Stimulated activated CD8-positive, alpha-beta memory T cell treated with anti-CD3 and anti-CD28 coated beads, Interleukin-15, amount 100 ng/mL, for 48 hours (primary cell): Measurements from ENCODE around the gene PAM.
"Not testable (repeated sequence)": the region's sequence is repeated elsewhere in the genome, so short reads cannot be mapped to it uniquely, and the experiment has no call there.

Source experiments
- DNase-seq, 2 donors: peaks; one replicate each; pipeline ENCODE4 v3.0.0-alpha.2; 2020; ENCODE audit warnings: low read depth in 2 of 2

The PAM gene

DNA sequence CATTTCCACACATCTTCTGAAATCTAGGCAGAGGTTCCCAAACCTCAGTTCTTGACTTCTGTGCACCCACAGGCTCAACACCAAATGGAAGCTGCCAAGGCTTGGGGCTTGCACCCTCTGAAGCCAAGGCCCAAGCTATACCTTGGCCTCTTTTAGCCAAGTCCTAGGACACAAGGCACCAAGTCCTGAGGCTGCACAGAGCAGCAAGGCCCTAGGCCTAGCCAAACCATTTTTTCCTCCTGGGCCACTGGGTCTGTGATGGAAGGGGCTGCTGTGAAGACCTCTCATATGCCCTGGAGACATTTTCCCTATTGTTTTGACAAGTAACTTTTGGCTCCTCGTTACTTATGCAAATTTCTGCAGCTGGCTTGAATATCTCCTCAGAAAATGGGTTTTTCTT lies 244.5 kb downstream of the PAM start:
- not testable (repeated sequence) for DNase-seq

DNA sequence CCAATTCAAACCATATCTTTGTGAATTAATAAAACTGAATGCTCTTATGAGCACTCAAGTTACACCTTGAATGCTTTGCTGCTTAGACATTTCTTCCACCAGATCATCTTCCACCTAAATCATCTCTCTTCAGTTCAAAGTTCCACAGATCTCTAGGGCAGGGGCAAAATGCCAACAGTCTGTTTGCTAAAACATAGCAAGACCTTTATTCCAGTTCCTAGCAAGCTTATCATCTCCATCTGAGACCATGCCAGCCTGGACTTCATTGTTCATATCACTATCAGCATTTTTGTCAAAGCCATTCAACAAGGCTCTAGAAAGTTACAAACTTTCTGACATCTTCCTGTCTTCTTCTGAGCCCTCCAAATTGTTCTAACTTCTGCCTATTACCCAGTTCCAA lies 245.0 kb downstream of the PAM start:
- no peak for DNase-seq

DNA sequence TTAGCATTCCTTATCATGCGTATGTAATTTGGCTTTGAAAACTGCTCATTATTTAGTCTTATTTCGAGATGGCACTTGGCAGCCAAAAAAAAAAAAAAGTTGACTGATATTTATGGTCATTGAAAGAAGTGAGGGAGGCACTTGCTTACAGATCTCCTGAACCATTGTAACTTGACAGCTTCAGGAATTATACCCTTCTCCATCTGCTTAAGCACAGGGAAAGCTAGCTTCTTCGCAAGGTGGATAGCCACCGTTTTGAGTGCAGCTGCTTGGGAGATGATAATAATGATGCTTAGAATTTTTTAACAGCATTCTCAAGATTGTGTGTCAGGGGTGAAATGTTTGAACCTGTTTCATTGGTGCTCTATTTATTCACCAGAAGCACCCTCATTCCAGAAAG lies 248.8 kb downstream of the PAM start:
- no peak for DNase-seq

DNA sequence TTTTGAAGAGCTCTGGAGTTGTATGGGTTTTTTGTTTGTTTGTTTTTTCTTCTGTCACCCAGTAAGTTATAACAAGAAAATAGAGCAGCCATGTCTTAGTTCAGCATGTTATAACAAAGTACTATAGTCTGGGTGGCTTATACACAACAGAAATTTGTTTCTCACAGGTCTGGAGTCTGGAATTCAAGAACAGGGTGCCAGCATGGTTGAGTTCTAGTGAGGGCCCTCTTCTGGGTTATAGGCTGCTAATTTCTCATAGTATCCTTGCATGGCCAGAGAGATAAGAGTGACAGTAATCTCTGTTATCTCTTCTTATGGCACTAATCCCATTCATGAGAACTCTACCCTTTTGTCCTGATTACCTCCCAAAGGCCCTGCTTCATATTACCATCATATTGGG lies 250.2 kb downstream of the PAM start:
- DNase-seq, result no peak

DNA sequence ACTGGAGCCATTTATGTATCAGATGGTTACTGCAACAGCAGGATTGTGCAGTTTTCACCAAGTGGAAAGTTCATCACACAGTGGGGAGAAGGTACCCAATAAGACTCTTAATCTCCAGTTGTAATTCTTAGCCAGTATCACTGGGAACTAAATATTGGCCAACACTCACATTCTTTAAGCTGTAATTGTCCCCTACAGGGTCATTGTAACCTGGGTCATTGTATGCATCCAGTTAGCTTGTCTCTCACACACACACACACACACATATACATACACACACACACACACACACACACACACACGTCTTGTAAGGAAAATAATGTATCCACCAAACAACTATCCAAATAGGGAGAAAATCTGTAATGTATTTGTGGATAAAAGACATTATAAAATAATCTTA lies 251.8 kb downstream of the PAM start:
- no peak for DNase-seq

DNA sequence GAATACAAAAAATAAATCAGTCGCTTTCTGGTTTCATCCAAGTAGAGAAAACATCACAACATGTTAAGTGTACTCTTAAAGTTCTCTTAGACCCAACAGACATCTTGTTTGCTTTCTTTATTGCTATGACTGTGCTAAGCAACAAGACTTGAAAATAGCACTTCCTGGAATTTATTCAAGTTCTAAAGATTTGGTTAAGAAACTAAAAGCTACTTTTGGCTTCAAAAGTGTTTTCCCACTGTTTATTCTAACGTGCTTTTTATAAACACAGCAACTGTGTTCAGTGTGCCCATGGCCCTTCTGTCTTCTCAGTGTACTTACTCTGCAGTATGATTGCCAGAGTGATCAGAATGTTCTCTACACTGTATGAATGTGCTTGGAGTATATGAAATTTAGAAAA lies 255.1 kb downstream of the PAM start:
- DNase-seq, result no peak

DNA sequence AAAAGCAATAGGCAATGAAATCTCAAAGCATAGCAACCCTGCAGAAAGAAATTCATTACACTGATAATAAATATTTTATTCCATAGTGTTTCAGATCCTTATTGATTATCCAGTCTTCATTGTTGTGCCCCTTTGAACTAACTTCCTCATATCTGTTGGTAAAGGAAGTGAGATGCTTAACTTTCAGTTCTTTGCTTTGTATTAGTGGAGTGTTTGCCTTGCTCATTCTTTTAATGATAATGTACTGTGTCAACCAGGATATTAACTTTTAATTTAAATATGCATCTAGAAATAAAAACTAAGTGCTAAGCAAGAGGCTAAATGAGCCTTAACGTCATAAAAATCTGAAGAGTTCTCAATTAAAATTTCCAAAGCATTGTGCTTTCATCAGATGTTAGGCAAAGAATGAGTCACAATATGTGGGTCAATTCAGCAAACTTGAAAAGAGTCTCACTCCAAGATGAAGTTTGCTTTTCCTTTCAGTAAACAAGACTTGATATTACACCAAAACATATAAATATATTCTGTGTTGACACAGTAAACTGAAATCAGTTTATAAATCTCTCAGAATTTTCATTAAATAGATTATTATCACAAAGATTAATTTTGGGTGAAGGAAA lies 258.9 kb downstream of the PAM start:
- no peak for DNase-seq

DNA sequence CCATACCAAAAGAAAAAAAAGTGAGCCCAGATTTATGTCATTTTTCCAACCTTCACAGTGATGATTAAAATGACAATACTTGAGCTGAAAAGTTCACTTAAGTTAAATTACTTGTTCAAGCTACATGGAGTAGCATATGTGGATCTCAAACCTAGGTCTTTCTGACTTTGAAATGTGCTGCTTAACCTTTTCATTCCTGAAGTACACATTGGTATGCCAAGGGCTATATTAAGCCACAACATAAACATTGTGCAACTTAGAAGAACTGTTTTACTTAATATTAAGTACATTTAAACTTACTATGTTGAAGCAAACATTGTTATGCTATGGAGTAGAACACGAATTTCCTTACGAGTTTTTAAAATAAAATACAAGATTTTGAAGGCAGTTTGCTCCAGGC lies 259.9 kb downstream of the PAM start:
- DNase-seq, result no peak

DNA sequence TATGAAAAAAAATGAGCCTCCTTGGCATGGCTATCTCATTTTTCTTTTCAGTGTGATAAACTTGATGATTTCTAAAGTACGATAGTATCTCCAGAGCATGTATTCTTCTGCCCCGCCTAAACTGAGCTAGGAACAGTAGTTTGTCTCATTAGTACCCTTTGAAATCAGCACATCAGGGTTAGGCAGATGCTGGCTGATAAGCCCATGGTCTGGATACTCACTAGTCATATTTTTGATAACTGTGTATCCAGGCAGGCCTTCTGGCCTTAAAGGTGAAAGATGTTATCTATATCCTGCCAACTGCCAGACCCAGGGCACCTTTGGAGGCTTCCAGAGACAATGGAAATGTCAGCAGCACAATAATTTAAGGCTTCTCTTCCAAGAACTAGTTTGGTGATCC lies 261.1 kb downstream of the PAM start:
- DNase-seq, result no peak

DNA sequence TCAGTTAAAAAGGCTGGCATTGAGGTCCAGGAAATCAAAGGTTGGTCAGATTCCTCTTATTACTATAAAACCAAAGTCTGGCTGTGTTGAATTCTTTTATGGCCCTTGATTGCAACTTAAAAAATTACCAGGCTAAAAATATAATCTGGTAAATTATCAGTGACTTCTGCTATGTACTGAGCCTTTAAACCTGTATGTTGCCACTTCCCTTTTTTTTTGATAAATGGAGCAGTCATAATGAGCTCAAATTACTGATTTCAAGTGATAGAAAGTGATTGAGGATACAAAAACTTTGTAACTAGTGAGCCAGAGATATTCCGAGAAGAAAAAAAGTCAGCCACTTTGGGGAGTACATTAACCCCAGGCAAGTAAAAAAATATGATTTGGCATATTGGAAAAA lies 264.7 kb downstream of the PAM start:
- no peak for DNase-seq

DNA sequence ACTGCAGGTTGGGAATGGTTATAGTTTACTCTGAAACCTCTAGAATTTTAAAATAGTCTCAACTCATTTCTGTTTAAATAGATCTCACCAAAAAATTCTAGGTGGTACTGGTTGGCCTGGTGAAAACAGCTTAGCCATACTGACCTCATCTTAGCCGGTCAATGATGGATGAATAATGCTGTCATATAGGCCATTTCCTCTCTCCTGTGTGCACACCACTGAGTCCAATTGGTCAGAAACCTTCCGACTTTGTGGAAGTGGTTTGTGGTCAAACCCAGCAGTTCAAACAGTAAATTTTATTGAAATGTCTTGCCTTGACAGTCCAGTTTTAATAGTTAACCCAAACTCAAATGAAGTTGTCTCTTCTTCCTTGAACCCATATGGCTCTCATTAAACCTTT lies 266.2 kb downstream of the PAM start:
- DNase-seq, result no peak

DNA sequence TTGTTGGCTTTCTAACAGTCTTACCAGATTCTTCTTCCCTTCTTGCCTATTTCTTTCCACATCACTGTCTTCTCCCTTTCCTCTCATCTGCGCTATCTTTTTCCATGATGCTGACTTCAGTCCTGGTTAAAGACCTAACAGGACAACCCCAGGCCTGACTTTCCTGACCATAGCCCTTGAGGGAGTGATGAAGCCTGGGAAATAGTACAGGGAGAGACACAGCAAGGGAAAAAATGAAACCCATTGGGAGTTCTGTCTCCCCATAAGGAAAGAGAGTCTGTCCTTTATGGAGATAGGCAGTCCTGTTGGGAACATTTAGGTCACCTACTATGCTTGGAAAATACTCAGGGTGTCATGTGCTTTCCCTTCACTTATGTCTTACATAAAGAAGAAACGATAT lies 272.2 kb downstream of the PAM start:
- no peak for DNase-seq

DNA sequence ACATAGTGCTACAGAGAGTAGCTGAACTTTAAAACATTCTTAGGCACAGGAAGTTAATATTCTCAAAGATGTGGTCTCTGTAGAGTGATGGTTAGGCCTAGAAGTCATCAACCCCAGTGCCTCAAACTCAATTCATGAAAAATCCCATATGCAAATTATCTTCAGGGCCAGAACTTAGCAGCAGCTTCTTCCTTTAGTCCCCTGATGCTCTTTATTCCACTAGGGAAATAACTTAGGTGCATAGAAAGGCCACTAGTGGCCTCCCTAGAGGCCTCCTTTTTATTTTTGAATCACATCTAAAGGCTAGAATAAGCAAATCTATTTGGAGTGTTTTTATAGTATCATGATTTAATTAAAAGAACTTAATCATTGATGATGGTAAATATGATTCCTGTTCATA lies 276.5 kb downstream of the PAM start:
- DNase-seq, result no peak

DNA sequence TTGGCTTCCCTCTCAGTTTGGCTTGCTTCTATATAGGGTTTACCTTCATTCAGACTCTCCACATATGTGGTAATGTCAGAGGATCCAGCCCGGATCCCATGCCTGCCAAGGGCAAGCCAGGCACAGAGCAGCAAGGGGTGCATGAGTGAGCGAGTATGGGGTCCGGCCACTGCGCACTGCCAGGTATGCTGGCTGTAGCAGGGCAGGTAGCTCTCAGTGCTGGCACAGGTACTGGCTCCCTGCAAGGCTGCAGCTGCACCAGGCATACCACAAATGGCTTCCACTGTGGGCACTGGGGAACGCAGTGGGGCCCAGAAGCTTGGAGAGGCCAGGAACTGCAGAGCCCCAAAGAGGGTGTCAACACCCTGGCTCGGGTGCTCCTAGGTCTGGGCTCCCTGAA lies 278.6 kb downstream of the PAM start:
- DNase-seq, result no peak

DNA sequence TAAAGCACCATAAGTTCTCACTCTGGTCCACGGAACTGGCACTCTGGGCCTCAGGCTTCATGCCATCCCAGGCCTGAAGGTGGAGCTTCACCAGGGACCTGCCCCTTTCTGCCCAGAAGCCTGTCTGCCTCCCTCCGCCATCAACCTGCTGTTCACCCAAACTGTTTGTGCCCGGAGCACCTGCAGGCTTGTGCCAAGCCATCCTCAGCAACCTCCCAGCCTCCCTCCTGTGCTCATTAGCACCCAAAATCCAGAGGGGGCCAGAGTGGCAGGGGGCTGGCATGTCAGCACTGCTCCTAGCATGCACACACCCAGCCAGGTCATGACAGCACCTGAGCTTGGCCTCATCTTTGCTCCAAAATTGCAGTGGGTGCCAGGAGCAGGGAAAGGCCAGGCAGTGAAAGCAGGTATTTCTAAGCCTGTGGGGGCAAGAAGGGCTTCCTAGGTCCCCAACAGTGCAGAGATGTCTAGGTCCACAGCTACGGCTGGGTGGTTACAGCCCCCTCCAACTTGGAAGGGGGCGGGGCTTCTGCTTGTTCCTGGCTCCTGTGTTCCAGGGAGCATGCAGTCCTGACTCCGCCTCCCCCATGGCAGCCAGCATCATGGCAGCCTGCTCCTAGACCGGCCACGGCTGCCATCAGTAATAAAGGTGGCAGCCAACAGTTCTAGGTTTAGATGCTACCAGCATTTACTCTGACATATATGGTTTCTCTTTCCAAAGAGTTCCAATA lies 279.7 kb downstream of the PAM start:
- DNase-seq, result no peak

DNA sequence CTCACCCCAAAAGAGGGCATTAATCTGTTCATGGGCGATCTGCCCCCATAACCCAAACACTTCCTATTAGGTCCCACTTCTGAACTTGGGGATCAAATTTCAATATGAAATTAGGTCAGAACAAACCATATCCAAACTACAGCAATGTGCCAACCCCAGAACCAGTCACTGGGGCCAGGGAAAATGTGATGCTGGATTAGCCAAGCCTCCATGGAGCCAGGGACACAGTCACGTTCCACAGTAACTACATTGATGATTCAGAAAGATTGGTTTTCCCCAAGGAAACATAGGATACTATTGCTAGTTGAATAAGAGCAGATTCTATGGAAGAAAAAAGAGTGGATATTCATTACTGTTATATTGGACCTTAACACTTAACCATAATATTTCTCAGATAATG lies 280.6 kb downstream of the PAM start:
- no peak for DNase-seq

DNA sequence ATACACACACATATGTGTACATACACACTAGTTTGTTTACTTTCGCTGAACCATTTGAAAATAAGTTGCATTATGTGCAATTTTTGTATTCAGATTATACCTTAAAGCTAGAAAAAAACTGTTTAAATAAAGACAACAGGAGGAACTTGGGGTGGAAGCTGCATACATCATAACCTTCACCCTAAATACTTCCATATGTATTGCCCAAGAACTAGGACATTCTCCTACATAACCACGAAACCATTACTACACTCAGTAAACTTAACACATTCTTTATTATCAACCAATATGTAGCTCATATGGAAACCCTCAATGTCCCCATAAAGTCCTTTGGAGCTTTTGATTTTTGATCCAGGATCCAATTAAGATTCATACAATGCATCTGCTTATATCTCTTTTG lies 281.5 kb downstream of the PAM start:
- no peak for DNase-seq

DNA sequence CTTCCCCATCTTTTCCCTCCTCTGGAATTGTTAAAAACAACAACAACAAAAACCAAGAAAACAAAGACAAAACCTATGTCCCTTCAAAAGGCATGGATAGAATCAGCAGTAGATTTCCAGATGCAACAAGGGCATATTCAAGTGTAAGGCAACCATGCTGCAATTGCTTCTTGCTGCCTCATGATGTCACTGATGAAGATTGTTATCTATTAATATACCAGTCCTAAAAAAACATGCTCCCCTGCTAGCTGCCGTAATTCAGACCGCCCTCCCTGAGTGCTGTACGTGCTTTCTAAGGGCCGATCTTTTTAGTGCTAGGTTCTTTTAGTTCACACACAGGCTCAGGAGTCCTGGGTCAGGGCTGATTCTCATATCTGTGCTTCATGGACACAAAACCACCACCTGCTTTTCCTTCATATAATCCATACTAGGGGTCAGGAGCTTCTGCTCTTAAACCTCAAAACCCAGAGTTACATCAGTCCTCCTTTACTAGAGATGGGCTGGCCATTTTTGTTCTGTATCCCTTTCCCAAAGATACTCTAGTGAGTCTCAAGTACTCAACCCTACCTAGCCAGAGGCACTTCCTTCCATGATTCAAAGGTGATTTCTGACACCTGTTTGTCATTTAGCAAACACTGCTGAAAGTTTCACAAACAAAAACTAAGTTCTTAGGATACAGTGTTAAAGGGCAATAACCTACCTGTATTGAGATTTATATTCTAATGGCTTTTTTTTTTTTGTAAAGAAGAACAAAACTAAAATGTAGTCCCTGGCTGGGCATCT lies 282.8 kb downstream of the PAM start:
- DNase-seq, result no peak

DNA sequence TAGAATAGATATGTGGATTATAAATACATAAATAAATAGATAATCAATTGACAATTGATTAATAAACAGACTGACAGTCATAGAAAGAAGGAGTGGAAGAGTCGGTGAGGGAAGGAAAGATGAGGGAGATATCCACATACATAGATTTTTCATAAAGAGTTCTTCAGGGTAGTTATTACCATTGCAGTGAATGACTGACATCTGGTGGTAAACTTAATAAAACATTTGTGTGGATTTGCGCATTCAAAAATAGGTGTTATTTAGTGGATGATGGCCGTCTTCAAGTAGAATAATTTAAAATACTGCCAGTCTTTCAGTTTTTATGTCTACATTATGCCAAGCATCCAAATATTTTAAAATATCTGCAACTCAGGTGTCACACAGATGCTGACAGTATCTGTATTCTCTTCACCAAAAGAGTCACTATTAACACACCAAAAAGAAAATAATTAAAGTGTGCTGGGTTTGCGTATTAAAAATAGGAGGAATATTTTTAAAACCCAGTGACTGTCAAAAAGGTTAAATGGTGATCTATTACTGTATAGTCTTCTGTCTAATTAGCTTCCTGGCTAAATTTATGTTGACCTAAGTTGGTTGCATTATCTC lies 286.1 kb downstream of the PAM start:
- DNase-seq, result no peak

DNA sequence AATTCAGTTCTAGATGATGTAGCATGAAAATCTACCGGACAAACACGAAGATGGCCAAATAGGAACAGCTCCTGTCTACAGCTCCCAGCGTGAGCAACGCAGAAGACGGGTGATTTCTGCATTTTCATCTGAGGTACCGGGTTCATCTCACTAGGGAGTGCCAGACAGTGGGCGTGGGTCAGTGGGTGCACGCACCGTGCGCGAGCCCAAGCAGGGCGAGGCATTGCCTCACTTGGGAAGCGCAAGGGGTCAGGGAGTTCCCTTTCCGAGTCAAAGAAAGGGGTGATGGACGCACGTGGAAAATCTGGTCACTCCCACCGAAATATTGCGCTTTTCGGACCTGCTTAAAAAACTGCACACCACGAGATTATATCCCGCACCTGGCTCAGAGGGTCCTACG lies 291.6 kb downstream of the PAM start:
- not testable (repeated sequence) for DNase-seq

DNA sequence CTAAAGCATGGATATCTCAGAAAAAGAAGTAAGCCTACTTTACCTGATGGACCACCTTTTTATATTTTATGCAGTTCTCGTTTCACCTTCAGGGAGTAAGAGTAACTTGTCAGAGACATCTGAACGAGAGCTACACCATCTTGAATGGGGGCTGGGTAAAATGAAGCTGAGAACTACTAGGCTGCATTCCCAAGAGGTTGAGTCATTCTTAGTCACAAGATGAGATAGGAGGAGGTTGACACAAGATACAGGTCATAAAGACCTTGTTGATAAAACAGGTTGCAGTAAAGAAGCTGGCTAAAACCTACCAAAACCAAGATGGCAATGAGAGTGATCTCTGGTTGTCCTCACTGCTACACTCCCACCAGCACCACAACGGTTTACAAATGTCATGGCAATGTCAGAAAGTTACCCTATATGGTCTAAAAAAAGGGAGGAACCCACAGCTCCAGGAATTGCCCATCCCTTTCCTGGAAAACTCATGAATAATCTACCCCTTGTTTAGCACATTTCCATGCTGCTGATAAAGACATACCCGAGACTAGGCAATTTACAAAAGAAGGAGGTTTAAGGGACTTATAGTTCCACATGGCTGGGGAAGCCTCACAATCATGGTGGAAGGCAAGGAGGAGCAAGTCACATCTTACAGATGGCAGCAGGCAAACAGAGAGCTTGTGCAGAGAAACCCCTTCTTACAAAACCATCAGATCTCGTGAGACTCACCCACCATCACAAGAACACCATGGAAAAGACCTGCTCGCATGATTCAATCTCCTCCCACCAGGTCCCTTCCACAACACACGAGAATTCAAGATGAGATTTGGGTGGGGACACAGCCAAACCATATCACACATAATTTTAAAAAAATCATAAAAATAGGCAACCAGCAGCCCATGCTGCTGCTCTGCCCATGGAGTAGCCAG lies 302.4 kb downstream of the PAM start:
- DNase-seq, result no peak

DNA sequence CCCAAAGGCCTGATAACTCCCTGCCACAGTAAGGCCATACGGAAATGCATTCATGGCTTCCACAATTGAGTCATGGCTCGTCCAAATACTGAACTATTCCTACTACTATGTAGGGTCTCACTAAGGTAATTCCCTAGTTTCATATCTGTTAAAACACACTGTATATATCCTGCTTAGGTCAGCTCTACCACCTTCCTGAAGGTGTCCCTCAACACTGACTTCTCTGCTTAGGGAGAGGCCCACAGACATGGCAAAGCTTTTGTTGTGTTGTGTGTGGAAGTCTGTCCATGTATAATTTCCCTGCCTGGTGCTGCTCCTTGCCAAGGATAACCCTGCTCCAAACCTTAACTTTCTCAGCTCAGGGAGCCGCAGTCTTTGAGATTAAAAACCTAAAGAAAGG lies 304.4 kb downstream of the PAM start:
- DNase-seq, result no peak
